HCT116 (cell line): Measurements from ENCODE around the gene RNPEPL1. TPM values are rescaled to one million over a fixed set of nuclear protein-coding genes. Genes with fewer than 3 reads are reported as not detected.

ENCODE experiments used
- ATAC-seq: fragments of 200-7000 bp; cut with Tn5 transposase; 2 replicates; pipeline ENCODE4 v1.9.1; 2020; ENCODE audit warnings: mild to moderate bottlenecking, moderate library complexity
- BruUV-seq: library from RNA; stranded (reverse); fragments of 400-500 nt; replicated peaks from 2 replicates; lab custom pipeline; 2021; lab: Mats Ljungman, UMichigan
- CTCF ChIA-PET: fragments of 300-600 bp; sonication (Branson Sonifier 250); formaldehyde crosslinking; loops from one replicate; lab custom pipeline; 2021; ENCODE audit warnings: antibody characterized with exemption; lab: Charles Lee
- POLR2A ChIA-PET: fragments of 300-600, 350-600 bp; sonication (Branson Sonifier 250); formaldehyde crosslinking; loops from one replicate; lab custom pipeline; 2021; ENCODE audit warnings: antibody characterized with exemption; lab: Charles Lee
- RAD21 ChIA-PET, 2 experiments: fragments of 300-600 bp; sonication (Branson Sonifier 250); formaldehyde crosslinking; loops; one replicate each; lab custom pipeline; 2023; ENCODE audit warnings: low total read pairs in 2 of 2; ENCODE audit not compliant: uncharacterized antibody in 2 of 2, unreplicated experiment in 2 of 2, low non-redundant PET in 1 of 2; lab: Charles Lee
- DNase-seq: peaks from one replicate; pipeline ENCODE4 v3.0.0-alpha.2; 2010; ENCODE audit warnings: low read depth, low spot score
- H2AFZ ChIP-seq: fragments of 200-600 bp; shearing (Covaris generic), sonication (generic); 2 replicates; pipeline ENCODE4 v1.6.1; 2017; ENCODE audit warnings: low read depth, mixed run types, mixed read lengths, antibody characterized with exemption, low read length; ENCODE audit not compliant: poor library complexity, severe bottlenecking
- H3K27ac ChIP-seq: 2 replicates; pipeline ENCODE4 v1.5.1; 2012; ENCODE audit warnings: low read depth, low read length
- H3K27me3 ChIP-seq: fragments of 200-600 bp; sonication (generic); 2 replicates; pipeline ENCODE4 v1.6.1; 2016; ENCODE audit warnings: mixed run types, low read length, mixed read lengths; ENCODE audit not compliant: insufficient read depth
- H3K36me3 ChIP-seq, 2 experiments: fragments of 200-500 bp in 1 of 2; fragments of 200-600 bp in 1 of 2; sonication (Bioruptor generic) in 1 of 2; sonication (generic) in 1 of 2; 2 replicates each; pipeline versions ENCODE4 v1.5.1 to v1.6.1; 2014 to 2016; ENCODE audit warnings: low read length in 2 of 2, inconsistent platforms in 1 of 2, mixed read lengths in 1 of 2, mixed run types in 1 of 2; ENCODE audit not compliant: insufficient read depth in 2 of 2, control insufficient read depth in 1 of 2
- H3K4me1 ChIP-seq, 2 experiments: fragments of 200-600 bp in 1 of 2; sonication (generic) in 1 of 2; 2 replicates each; pipeline versions ENCODE4 v1.5.1 to v1.6.1; 2012 to 2017; ENCODE audit warnings: low read length in 2 of 2, inconsistent platforms in 1 of 2, mild to moderate bottlenecking in 1 of 2, mixed read lengths in 1 of 2, mixed run types in 1 of 2, moderate library complexity in 1 of 2; ENCODE audit not compliant: insufficient read depth in 2 of 2, control insufficient read depth in 1 of 2
- H3K4me2 ChIP-seq: fragments of 200-600 bp; sonication (generic); 2 replicates; pipeline ENCODE4 v1.6.1; 2017; ENCODE audit warnings: mixed run types, low read length, mixed read lengths
- H3K4me3 ChIP-seq, 2 experiments: fragments of 200-600 bp in 1 of 2; sonication (generic) in 1 of 2; replicated peaks in 1 of 2; 2 replicates each; pipeline ENCODE4 v1.5.1; 2011 to 2016; ENCODE audit warnings: low read length in 2 of 2, control low read depth in 1 of 2, low read depth in 1 of 2, mild to moderate bottlenecking in 1 of 2, mixed read lengths in 1 of 2, mixed run types in 1 of 2
- H3K79me2 ChIP-seq: fragments of 200-600 bp; sonication (generic); 2 replicates; pipeline ENCODE4 v1.6.1; 2017; ENCODE audit warnings: mild to moderate bottlenecking, mixed run types, low read length, moderate library complexity, mixed read lengths; ENCODE audit not compliant: insufficient read depth
- H3K9ac ChIP-seq: fragments of 200-600 bp; sonication (generic); 2 replicates; pipeline ENCODE4 v1.6.1; 2016; ENCODE audit warnings: low read length, mixed read lengths
- H3K9me2 ChIP-seq: fragments of 200-600 bp; sonication (generic), shearing (Covaris generic); 2 replicates; pipeline ENCODE4 v1.6.1; 2017; ENCODE audit warnings: mixed run types, mild to moderate bottlenecking, moderate library complexity; ENCODE audit not compliant: insufficient read depth
- H3K9me3 ChIP-seq, 2 experiments: fragments of 200-500 bp in 1 of 2; fragments of 200-600 bp in 1 of 2; sonication (Bioruptor generic) in 1 of 2; sonication (generic) in 1 of 2; 2 replicates each; pipeline ENCODE4 v1.6.1; 2014 to 2017; ENCODE audit warnings: low read length in 2 of 2, mixed read lengths in 2 of 2, inconsistent platforms in 1 of 2, low read depth in 1 of 2, mild to moderate bottlenecking in 1 of 2, mixed run types in 1 of 2, moderate library complexity in 1 of 2; ENCODE audit not compliant: control insufficient read depth in 1 of 2, insufficient read depth in 1 of 2
- H4K20me1 ChIP-seq: fragments of 200-600 bp; sonication (generic), shearing (Covaris generic); 2 replicates; pipeline ENCODE4 v1.6.1; 2017; ENCODE audit warnings: mixed run types, mild to moderate bottlenecking, moderate library complexity; ENCODE audit not compliant: insufficient read depth
- CEBPB ChIP-seq: IDR thresholded peaks from 2 replicates; pipeline ENCODE4 v1.6.1; 2012; ENCODE audit warnings: low read depth
- ELF1 ChIP-seq: IDR thresholded peaks from 2 replicates; pipeline ENCODE4 v1.6.1; 2012; ENCODE audit warnings: low read depth, borderline replicate concordance
- EZH2phosphoT487 ChIP-seq: fragments of 200-600 bp; IDR thresholded peaks from 2 replicates; pipeline ENCODE4 v1.6.1; 2018; ENCODE audit warnings: antibody characterized with exemption, borderline replicate concordance
- JUND ChIP-seq: IDR thresholded peaks from 2 replicates; pipeline ENCODE4 v1.6.1; 2012
- POLR2A ChIP-seq: IDR thresholded peaks from 2 replicates; pipeline ENCODE4 v1.7.0; 2011; ENCODE audit warnings: borderline replicate concordance; ENCODE audit not compliant: insufficient read depth, insufficient read length; ENCODE audit errors: extremely low read depth
- POLR2AphosphoS5 ChIP-seq: IDR thresholded peaks from 2 replicates; pipeline ENCODE4 v1.6.1; 2011; ENCODE audit warnings: mild to moderate bottlenecking, low read depth, low read length, moderate library complexity
- RAD21 ChIP-seq: IDR thresholded peaks from 2 replicates; pipeline ENCODE4 v1.6.1; 2012; ENCODE audit warnings: low read depth, mild to moderate bottlenecking
- SIN3A ChIP-seq: IDR thresholded peaks from 2 replicates; pipeline ENCODE4 v1.6.1; 2012; ENCODE audit warnings: low read depth
- SP1 ChIP-seq: IDR thresholded peaks from 2 replicates; pipeline ENCODE4 v1.6.1; 2012; ENCODE audit warnings: low read depth
- SRF ChIP-seq: IDR thresholded peaks from 2 replicates; pipeline ENCODE4 v1.6.1; 2012; ENCODE audit warnings: low read depth
- TCF7L2 ChIP-seq: IDR thresholded peaks from 2 replicates; pipeline ENCODE4 v1.7.0; 2011; ENCODE audit warnings: borderline replicate concordance, inconsistent platforms; ENCODE audit not compliant: insufficient read depth, insufficient read length; ENCODE audit errors: extremely low read depth
- ZFX ChIP-seq: fragments of 450-650 bp; IDR thresholded peaks from 2 replicates; pipeline ENCODE4 v1.6.1; 2017
- ZNF274 ChIP-seq: fragments of 200-500 bp; sonication (Bioruptor generic); IDR thresholded peaks from 2 replicates; pipeline ENCODE4 v1.6.1; 2014; ENCODE audit warnings: mild to moderate bottlenecking, low read depth, low read length, inconsistent platforms
- intact Hi-C: fragments of 100-400 bp; cut with micrococcal nuclease; formaldehyde crosslinking; loops from 2 replicates; pipeline ENCODE4 v1.10.0; 2022
- total RNA-seq: library from RNA; stranded (reverse); gene quantifications from one replicate; pipeline ENCODE4 v1.2.1, GENCODE V29; 2021; ENCODE audit not compliant: unreplicated experiment
- TF ChIP-seq, protein P1 (sequence below): IDR thresholded peaks from 2 replicates; pipeline ENCODE4 v1.6.1; 2012
- TF ChIP-seq, protein P2 (sequence below): IDR thresholded peaks from 2 replicates; pipeline ENCODE4 v1.6.1; 2011; ENCODE audit warnings: mild to moderate bottlenecking, low read length, moderate library complexity; ENCODE audit not compliant: insufficient replicate concordance; ENCODE audit errors: extremely low read depth

The RNPEPL1 gene
- total RNA-seq, 1 experiment from 2014 or later, result 49.7 TPM

DNA sequence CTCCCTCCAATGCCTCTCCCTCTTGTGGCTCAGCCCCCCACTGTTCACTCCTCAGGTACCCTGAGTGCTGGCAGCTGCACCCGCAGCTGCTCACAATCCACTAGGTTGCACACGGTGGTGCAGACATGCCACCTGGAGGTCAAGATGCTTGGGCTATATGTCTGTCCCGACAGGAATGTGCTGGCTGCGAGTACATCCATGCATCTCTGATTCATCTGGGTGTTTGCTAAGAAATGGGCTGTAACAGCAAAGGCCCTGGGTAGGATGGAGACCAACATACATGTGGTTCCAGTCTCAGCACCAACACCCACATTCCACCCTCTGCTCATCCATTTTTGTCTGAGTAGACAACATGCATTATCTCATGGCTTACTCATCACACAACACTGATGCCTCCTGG lies 41.8 kb upstream of the RNPEPL1 start:
- intact Hi-C loops, result no loop called here
- Histone ChIP-seq H3K79me2 (no peaks in the 10 kb centered on the region; the same call in 1 of the 2 replicates), H3K4me2 (no peak overlapping the region), H3K9me2 (no peaks in the 10 kb centered on the region), H3K4me1 (no peaks in the 10 kb centered on the region), H4K20me1 (no peaks in the 10 kb centered on the region), H3K9me3 (peaks cover 24 to 33% of the 10 kb centered on the region in 2 experiments; a peak in 2 of 4 replicates), H3K4me3 (no peak overlapping the region), H2AFZ (no peak overlapping the region), H3K27ac (no peak overlapping the region), H3K36me3 (peaks cover 0 to 45% of the 10 kb centered on the region in 2 experiments; a peak in 1 of 4 replicates), H3K9ac (no peak overlapping the region), H3K27me3 (no peaks in the 10 kb centered on the region)
- ChIA-PET CTCF (no interaction called here), POLR2A (no interaction called here), RAD21 (no interaction called here)
- BruUV-seq, result no TSS peak
- ATAC-seq (no peak), DNase-seq (no peak)
- no peak for TF ChIP-seq SIN3A
- TF ChIP-seq POLR2AphosphoS5, result no peak
- no peak for TF ChIP-seq SP1
- no peak for TF ChIP-seq ELF1
- no peak for TF ChIP-seq SRF
- TF ChIP-seq CEBPB, result no peak
- no peak for TF ChIP-seq EZH2phosphoT487
- TF ChIP-seq, protein P1, sequence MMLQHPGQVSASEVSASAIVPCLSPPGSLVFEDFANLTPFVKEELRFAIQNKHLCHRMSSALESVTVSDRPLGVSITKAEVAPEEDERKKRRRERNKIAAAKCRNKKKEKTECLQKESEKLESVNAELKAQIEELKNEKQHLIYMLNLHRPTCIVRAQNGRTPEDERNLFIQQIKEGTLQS, result no peak
- no peak for TF ChIP-seq ZFX
- TF ChIP-seq POLR2A, result no peak
- no peak for TF ChIP-seq ZNF274
- no peak for TF ChIP-seq RAD21
- TF ChIP-seq, protein P2, sequence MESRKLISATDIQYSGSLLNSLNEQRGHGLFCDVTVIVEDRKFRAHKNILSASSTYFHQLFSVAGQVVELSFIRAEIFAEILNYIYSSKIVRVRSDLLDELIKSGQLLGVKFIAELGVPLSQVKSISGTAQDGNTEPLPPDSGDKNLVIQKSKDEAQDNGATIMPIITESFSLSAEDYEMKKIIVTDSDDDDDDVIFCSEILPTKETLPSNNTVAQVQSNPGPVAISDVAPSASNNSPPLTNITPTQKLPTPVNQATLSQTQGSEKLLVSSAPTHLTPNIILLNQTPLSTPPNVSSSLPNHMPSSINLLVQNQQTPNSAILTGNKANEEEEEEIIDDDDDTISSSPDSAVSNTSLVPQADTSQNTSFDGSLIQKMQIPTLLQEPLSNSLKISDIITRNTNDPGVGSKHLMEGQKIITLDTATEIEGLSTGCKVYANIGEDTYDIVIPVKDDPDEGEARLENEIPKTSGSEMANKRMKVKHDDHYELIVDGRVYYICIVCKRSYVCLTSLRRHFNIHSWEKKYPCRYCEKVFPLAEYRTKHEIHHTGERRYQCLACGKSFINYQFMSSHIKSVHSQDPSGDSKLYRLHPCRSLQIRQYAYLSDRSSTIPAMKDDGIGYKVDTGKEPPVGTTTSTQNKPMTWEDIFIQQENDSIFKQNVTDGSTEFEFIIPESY, result no peak
- TF ChIP-seq JUND, result no peak
- TF ChIP-seq TCF7L2, result no peak
